GM18499 (cell line): ENCODE results near the gene TUBA4B.
"Not testable (repeated sequence)": the region's sequence is repeated elsewhere in the genome, so short reads cannot be mapped to it uniquely, and the experiment has no call there.

Experiments used
- ATAC-seq: cut with Tn5 transposase; IDR thresholded peaks from one replicate; pipeline ENCODE4 v1.9.1; 2021; ENCODE audit warnings: moderate number of reproducible peaks; ENCODE audit not compliant: insufficient read depth, unreplicated experiment

TUBA4B gene

DNA sequence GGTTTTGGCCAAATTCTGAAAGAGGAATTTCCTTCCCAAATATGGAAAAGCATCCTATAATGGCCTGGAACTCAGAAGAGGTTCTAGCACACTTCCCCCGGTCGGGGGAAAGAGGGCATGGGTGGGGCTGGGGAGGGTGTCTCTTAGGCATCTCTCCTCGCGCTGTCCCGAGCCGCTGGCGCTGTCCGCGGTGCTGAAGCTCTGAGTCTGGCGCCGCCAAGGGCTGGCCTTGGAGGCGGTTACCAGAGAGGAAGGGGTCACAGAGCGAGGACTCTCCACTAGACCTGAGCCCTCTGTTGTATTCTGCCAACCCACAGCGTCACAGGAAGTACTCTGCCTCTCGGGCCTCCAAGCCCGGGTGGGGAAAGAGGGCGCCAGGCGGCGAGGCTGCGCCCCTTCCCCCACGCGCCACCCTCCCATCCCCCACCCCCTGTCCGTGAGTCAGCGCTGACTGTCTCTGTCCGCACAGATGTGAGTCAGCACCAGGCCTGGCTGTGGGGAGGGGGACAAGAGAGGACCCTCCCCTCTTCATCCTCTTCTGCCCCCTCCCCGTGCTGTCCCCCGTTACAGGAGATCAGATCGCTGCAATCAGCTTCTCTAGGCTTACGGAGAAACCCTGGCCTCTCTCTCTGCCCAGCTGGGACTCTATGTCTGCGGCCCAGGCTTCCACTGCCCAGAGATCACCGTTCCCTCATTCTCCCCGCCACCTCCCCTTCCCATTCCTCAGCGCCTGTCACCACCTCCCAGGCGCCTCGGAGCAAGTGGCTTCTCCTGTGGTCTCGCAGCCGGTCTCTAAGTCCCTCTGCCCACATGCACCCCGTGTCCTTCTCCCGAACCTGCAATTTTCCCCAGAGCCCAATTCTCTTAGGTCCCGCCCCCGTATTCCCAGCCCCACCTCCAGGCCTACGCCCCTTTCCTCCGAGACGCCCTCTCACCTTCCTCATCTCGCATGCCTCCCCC, 55.4 kb downstream of the TUBA4B start:
- ATAC-seq = no peak

DNA sequence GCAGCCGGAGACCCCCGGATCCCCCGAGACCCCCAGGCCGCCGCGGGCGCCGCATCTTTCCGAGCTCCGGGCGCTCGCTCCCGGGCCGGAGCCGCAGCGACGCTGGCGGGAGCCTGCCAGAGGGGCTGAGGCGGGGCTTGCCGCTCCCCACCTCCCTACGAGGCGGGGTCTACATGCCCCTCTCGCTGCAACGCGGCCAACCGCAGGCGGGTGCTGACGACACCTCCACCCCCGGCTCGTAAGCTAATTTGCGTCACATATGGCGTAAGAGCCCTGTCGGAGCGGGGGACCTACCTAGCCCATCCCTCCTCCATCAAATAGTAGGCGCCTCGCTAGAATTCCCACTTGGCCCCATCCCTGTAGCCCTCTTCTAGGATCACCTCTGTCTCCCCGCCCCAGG, 56.2 kb downstream of the TUBA4B start, which contains the start of gene PTPRN:
PTPRN (minus strand) TSS at position 124 of the 400 bp plus-strand sequence; CDS start at position 55, 69 bp downstream.
- no peak for ATAC-seq

DNA sequence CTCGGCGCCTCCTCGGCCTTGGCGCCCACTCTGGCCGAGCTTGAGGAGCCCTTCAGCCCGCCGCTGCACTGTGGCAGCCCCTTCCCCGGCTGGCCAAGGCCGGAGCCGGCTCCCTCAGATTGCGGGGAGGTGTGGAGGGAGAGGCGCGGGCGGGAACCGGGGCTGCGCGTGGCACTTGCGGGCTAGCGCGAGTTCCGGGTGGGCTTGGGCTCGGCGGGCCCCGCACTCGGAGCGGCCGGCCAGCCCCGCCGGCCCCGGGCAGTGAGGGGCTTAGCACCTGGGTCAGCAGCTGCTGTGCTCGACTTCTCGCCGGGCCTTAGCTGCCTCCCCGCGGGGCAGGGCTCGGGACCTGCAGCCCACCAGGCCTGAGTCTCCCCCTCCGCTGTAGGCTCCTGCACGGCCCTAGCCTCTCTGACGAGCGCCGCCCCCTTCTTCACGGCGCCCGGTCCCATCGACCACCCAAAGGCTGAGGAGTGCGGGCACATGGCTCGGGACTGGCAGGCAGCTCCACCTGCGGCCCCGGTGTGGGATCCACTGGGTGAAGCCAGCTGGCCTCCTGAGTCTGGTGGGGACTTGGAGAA, 59.7 kb downstream of the TUBA4B start:
- not testable (repeated sequence) for ATAC-seq

DNA sequence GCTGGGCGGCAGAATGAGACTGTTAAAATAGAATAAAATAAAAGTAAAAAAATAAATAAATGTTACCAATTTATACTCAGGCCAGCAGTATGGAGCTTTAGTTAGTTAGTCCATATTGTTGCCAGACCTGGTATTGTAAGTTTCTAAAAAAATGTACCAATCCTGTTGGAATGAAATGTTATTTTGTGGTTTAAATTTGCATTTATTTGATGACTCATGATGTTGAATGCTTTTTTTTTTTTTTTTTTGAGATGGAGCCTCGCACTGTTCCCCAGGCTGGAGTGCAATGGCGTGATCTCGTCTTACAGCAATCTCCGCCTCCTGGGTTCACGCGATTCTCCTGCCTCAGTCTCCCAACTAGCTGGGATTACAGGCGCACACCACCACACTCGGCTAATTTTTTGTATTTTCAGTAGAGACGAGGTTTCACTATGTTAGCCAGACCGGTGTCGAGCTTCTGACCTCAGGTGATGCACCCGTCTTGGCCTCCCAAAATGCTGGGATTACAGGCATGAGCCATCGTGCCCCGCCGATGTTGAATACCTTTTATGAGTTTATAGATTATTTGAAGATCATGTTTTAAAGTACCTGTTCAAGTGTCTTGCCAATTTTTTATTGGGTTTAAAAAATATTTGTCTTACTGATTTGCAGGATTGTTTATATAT, 61.9 kb downstream of the TUBA4B start:
- no peak for ATAC-seq
